GM23338 (cell line): ENCODE results near the gene ATP5F1A. TPM values are rescaled to one million over a fixed set of nuclear protein-coding genes. Genes with fewer than 3 reads are reported as not detected.
"Not testable (repeated sequence)": the region's sequence is repeated elsewhere in the genome, so short reads cannot be mapped to it uniquely, and the experiment has no call there.

Source experiments
- ATAC-seq: fragments of 200-7000 bp; cut with Tn5 transposase; 3 replicates; pipeline ENCODE4 v1.9.1; 2020
- DNase-seq: peaks from one replicate; pipeline ENCODE4 v3.0.0-alpha.2; 2015; ENCODE audit warnings: low spot score
- H2AFZ ChIP-seq: fragments of 200-600 bp; sonication (generic); 2 replicates; pipeline ENCODE4 v1.8.0; 2016; ENCODE audit warnings: antibody characterized with exemption, mild to moderate bottlenecking, moderate library complexity
- H3F3A ChIP-seq: fragments of 200-600 bp; sonication (generic); replicated peaks from 2 replicates; pipeline ENCODE4 v1.8.0; 2017; ENCODE audit warnings: antibody characterized with exemption, mixed run types, low read depth
- H3K27ac ChIP-seq: fragments of 200-600 bp; sonication (generic); 2 replicates; pipeline ENCODE4 v1.6.1; 2016; ENCODE audit warnings: low read depth
- H3K27me3 ChIP-seq: fragments of 200-600 bp; sonication (generic); 2 replicates; pipeline ENCODE4 v1.8.0; 2016; ENCODE audit warnings: mild to moderate bottlenecking, mixed run types, moderate library complexity; ENCODE audit not compliant: insufficient read depth
- H3K36me3 ChIP-seq: fragments of 200-600 bp; sonication (generic); 2 replicates; pipeline ENCODE4 v1.8.0; 2016; ENCODE audit warnings: mild to moderate bottlenecking; ENCODE audit not compliant: insufficient read depth
- H3K4me1 ChIP-seq: fragments of 200-600 bp; sonication (generic); 2 replicates; pipeline ENCODE4 v1.8.0; 2016; ENCODE audit warnings: mild to moderate bottlenecking, moderate library complexity; ENCODE audit not compliant: insufficient read depth
- H3K4me2 ChIP-seq: fragments of 200-600 bp; sonication (generic); 2 replicates; pipeline ENCODE4 v1.7.1; 2017; ENCODE audit warnings: mixed run types
- H3K4me3 ChIP-seq: fragments of 200-600 bp; sonication (generic); 2 replicates; pipeline ENCODE4 v1.6.1; 2016; ENCODE audit warnings: mixed run types
- H3K79me2 ChIP-seq: fragments of 200-600 bp; sonication (generic); replicated peaks from 2 replicates; pipeline ENCODE4 v1.8.0; 2017; ENCODE audit warnings: mild to moderate bottlenecking; ENCODE audit not compliant: insufficient read depth
- H3K9me2 ChIP-seq: fragments of 200-600 bp; sonication (generic); 2 replicates; pipeline ENCODE4 v1.8.0; 2017; ENCODE audit not compliant: insufficient read depth
- H4K20me1 ChIP-seq: fragments of 200-600 bp; sonication (generic); replicated peaks from 2 replicates; pipeline ENCODE4 v1.8.0; 2017; ENCODE audit warnings: mild to moderate bottlenecking; ENCODE audit not compliant: insufficient read depth
- H3K27ac Mint-ChIP-seq: 2 replicates; pipeline ENCODE4 v1.8.0; 2020; ENCODE audit warnings: inconsistent platforms, mild to moderate bottlenecking, moderate library complexity, mixed read lengths
- H3K27me3 Mint-ChIP-seq: 3 replicates; pipeline ENCODE4 v1.8.0; 2022; ENCODE audit warnings: low read depth, mild to moderate bottlenecking, moderate library complexity, mixed read lengths, inconsistent platforms; ENCODE audit not compliant: insufficient read depth, poor library complexity
- H3K36me3 Mint-ChIP-seq: 3 replicates; pipeline ENCODE4 v1.8.0; 2021; ENCODE audit warnings: low read depth, mild to moderate bottlenecking, inconsistent platforms, moderate library complexity, mixed read lengths
- H3K4me1 Mint-ChIP-seq: 3 replicates; pipeline ENCODE4 v1.8.0; 2020; ENCODE audit warnings: mild to moderate bottlenecking, inconsistent platforms, mixed read lengths
- H3K4me3 Mint-ChIP-seq: 3 replicates; pipeline ENCODE4 v1.8.0; 2021; ENCODE audit warnings: moderate library complexity, mild to moderate bottlenecking, inconsistent platforms, mixed read lengths
- H3K9me3 Mint-ChIP-seq: 3 replicates; pipeline ENCODE4 v1.8.0; 2020; ENCODE audit warnings: moderate library complexity, mild to moderate bottlenecking, inconsistent platforms, mixed read lengths
- CREB1 ChIP-seq: fragments of 250-450 bp; sonication (Bioruptor Pico); IDR thresholded peaks from 2 replicates; pipeline ENCODE4 v1.5.0; 2020; ENCODE audit warnings: low read depth, mild to moderate bottlenecking, moderate library complexity
- ZNF462 ChIP-seq: fragments of 250-450 bp; sonication (Bioruptor Pico); IDR thresholded peaks from 2 replicates; pipeline ENCODE4 v1.5.0; 2020; ENCODE audit warnings: mild to moderate bottlenecking, moderate library complexity
- polyA plus RNA-seq: library from polyadenylated mRNA; unstranded; fragments of >200 nt; fragmentation: Nextera tagmentation; extraction: Ambion mirVana; gene quantifications from 2 replicates; pipeline ENCODE4 v1.2.1, GENCODE V29; 2016
- total RNA-seq: library from RNA; depleted of rRNA; stranded (reverse); fragments of >200 nt; shearing (Covaris generic); gene quantifications from 2 replicates; pipeline ENCODE4 v1.2.3, GENCODE V29; 2014

ATP5F1A gene
- total and polyA plus RNA-seq, 2 experiments from 2014 or later, result 353 to 822 TPM

GRCh38 chr18:46095532-46095931, 2.6 kb downstream of the ATP5F1A start:
- H3K36me3 Mint-ChIP-seq, result peaks cover 59% of the 10 kb centered on the region

GRCh38 chr18:46088501-46088900, 9.6 kb downstream of the ATP5F1A start:
- H3K36me3 Mint-ChIP-seq, result peaks cover 100% of the 10 kb centered on the region
- H3K4me3 ChIP-seq, H2AFZ ChIP-seq, H3K27me3 ChIP-seq, H3K4me2 ChIP-seq, DNase-seq, H3K9me2 ChIP-seq, H3K27ac ChIP-seq, H3K27me3 Mint-ChIP-seq, H3K4me1 Mint-ChIP-seq, H3K9me3 Mint-ChIP-seq, H3K4me1 ChIP-seq, ATAC-seq, H3K4me3 Mint-ChIP-seq, H3K27ac Mint-ChIP-seq: not testable (repeated sequence)
- Histone ChIP-seq H3K79me2 (peaks cover 38% of the 10 kb centered on the region), H3F3A (peaks cover 15% of the 10 kb centered on the region; the same call in 1 of the 2 replicates), H3K36me3 (peaks cover 98% of the 10 kb centered on the region), H4K20me1 (peaks cover 15% of the 10 kb centered on the region)

More at GRCh38 chr18:46095532-46095931, 2.6 kb downstream of the ATP5F1A start:
- Histone ChIP-seq H3K4me2 (peak overlapping the region; percentile 85; the same call in 1 of the 2 replicates), H3F3A (0 out of 2 replicates have a peak, but pooled peaks cover 4% of the 10 kb centered on the region), H3K36me3 (peaks cover 43% of the 10 kb centered on the region), H3K9me2 (no peaks in the 10 kb centered on the region), H3K4me1 (peaks cover 10% of the 10 kb centered on the region), H2AFZ (no peak overlapping the region), H3K79me2 (peaks cover 74% of the 10 kb centered on the region), H3K27me3 (no peaks in the 10 kb centered on the region), H3K27ac (peak overlapping the region; percentile 68; the same call in 1 of the 2 replicates), H4K20me1 (peaks cover 37% of the 10 kb centered on the region; the same call in 1 of the 2 replicates), H3K4me3 (no peak overlapping the region)
- no peak overlapping the region for H3K4me3 Mint-ChIP-seq
- H3K27me3 Mint-ChIP-seq, result peaks cover 9% of the 10 kb centered on the region
- H3K4me1 Mint-ChIP-seq, result peaks cover 16% of the 10 kb centered on the region; the same call in 2 of the 3 replicates
- H3K27ac Mint-ChIP-seq, result no peak overlapping the region
- no peak for TF ChIP-seq CREB1 (CRISPR knock-in tag)
- no peak for TF ChIP-seq ZNF462
- no peak for ATAC-seq
- DNase-seq, result no peak
- H3K9me3 Mint-ChIP-seq, result no peaks in the 10 kb centered on the region; the same call in 2 of the 3 replicates
